Measurements from ENCODE around the gene ADRA2B. TPM values are rescaled to one million over a fixed set of nuclear protein-coding genes. Genes with fewer than 3 reads are reported as not detected.

The ADRA2B gene
- total RNA-seq, 1 donor = under 0.01 TPM

DNA sequence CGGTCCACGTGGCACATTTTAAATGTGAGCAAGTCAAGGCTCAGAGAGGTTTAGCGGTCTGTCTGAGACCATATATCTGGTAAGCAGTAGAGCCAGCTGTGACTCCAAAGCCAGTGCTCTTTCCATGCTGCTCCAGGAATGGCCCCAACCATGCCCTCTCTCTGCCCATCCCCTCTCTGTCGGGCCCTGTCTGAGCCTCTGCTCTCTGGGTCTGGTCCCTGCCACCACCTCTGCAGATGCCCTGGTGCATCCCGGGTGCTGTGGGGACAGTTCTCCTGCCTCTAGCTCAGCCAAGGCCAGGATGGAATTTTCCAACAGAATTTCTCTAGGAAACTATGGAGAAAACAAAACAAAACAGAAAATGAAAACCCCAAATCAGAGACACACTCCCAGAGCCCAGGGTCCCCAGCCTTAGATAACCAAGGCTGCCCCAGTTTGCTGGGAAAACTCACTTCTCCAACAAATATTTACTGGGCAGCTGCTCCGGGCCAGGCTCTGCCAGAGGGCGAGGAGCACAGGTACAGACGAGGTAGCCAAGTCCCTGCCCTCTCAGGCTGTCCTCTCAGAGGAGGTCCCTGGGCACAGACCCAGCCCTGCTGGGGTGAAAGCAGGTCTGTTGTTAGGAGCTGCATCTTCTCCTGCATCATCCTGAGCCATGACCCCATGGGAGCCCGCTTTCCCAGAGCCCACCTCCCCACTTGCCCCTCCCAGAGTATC lies 9.2 kb downstream of the ADRA2B start:
- DNase-seq (ENCODE audit: low read depth in 2 of 3, low spot score in 2 of 3) = no peak

- DNase-seq (ENCODE audit: low read depth in 2 of 3, low spot score in 2 of 3) = no peak
Observed at GRCh38 chr2:96105994-96106715, 10.2 kb downstream of the ADRA2B start.

GRCh38 chr2:96105152-96105915 lies 11.0 kb downstream of the ADRA2B start:
- DNase-seq (ENCODE audit: low read depth in 2 of 3, low spot score in 2 of 3) = no peak

- no peak for DNase-seq (ENCODE audit: low read depth in 2 of 3, low spot score in 2 of 3)
Observed at GRCh38 chr2:96104487-96104861, 11.9 kb downstream of the ADRA2B start.

GRCh38 chr2:96103761-96104486 lies 12.4 kb downstream of the ADRA2B start:
- no peak for DNase-seq (ENCODE audit: low read depth in 2 of 3, low spot score in 2 of 3)

DNA sequence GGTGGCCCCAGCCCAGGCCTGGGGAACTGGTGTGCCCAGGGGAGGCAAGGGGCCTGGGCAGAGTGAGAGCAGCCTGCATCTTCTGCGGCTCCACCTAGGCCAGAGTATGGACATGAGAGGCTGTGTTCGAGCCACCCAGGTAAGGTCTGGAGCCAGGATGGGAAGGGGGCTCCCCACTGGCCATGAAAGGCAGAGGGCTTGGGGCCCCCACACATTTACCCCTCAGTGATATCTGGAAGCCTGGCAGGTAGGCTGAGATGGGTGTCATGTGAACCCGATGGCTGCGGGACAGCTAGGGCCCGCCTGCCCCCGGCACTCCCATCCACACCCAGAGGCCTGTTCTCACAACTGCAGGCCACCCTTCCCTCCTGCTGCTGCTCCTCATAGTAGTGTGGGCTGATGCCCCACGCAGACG lies 13.2 kb downstream of the ADRA2B start:
- no peak for DNase-seq (ENCODE audit: low read depth in 2 of 3, low spot score in 2 of 3)

DNA sequence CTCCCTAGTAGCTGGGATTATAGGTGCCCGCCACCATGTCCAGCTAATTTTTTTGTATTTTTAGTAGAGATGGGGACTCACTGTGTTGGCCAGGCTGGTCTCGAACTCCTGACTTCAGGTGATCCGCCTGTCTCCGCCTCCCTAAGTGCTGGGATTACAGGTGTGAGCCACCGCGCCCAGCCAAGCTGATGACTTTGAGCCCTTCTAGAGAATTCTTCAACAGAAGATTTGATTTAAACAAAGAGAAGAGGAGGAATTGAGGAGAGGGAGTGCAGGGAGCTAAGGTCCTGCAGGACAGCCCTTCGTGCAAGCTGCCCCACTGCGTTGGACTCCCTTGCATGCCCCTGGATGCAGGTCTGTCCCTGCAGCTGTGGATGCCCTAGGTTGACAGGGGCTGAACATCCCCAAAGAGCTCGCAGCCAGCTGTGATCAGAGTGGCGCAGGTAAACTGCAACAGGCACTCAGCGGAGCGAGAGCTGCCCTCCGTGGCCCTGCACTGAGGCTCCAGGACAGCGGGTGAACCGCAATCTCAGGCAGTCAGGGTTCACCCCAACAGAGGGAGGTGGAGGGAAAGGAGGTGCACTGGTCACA lies 13.7 kb downstream of the ADRA2B start:
- no peak for DNase-seq (ENCODE audit: low read depth in 2 of 3, low spot score in 2 of 3)

GRCh38 chr2:96100893-96101304 lies 15.5 kb downstream of the ADRA2B start:
- no peak for DNase-seq (ENCODE audit: low read depth in 2 of 3, low spot score in 2 of 3)

DNA sequence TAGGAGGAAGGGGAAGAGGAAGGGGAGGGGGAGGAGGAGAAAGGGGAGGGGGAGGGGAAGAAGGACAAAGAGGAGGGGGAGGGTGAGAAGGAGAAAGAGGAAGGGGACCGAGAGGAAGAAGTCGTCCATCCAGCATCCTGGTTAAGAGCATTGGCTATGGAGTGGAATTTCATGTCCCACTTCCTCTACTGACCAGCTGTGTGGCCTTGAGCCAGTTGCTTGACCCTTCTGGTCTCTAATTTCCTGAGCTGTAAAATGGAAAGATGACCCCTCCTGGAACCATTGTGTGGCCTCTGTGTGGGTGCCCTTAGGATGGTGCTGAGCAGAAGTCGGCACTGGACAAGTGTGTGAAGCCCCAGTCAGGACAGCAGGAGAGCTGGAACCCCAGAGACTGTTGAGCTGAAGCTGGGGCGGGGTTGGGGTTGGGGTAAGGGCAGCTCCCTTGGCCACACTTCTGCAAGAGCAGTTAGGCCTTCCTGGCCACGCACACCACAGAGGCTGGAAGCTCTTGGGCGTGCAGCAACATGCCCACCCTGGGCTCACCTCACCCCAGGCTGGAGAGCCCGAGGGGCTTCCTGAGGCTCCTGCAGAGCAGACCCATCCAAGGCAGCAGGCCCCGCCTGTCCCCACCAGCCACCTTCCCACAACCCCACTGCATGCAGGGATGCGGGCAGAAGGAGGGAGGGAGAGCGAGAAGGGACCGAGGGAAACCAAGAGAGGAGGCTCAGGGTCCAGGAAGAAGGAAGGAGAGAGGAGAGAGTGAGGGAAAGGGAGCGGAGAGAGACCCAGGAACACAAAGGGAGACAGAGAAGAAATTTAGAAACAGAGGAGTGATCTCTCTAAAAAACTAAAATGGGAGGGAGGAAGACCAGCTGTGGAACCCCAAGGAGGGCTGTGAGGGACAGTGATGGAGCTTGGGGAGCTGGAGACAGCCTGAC lies 16.2 kb downstream of the ADRA2B start:
- no peak for DNase-seq (ENCODE audit: low read depth in 2 of 3, low spot score in 2 of 3)

DNA sequence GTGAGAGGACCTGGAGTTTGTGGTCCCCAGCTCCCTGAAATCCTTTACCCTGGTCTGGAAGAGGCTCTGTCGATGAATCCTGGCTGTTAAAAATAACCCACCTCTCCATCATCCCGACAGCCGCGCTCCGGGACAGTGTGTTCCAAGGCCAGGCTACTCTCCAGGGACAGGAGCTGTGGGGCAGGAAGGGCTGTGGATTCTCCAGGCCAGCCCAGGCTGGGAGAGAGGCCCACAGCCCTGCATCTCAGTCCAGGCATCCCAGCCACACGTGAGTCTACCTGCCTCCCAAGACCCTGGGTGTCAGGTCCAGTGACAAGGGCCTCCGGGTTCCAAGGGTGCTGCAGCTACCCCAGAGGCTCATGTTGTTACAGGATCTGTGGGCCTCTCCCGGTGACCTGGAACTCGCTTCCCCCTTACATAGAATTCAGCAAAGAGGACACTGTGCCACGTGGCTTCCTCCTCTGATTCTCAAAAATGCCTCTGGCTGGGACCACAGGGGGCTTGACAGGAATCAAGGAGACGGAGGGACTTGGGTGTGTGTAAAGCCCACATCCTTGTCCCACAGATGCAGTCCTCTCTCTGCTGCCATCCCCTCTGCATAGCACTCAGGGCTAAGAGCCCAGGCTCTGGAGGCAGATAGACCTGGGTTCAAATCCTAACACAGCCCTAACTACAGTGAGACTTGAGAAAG lies 17.3 kb downstream of the ADRA2B start:
- DNase-seq (ENCODE audit: low read depth in 2 of 3, low spot score in 2 of 3) = no peak

GRCh38 chr2:96097951-96098823 lies 18.2 kb downstream of the ADRA2B start:
- DNase-seq (ENCODE audit: low read depth in 2 of 3, low spot score in 2 of 3) = no peak

DNA sequence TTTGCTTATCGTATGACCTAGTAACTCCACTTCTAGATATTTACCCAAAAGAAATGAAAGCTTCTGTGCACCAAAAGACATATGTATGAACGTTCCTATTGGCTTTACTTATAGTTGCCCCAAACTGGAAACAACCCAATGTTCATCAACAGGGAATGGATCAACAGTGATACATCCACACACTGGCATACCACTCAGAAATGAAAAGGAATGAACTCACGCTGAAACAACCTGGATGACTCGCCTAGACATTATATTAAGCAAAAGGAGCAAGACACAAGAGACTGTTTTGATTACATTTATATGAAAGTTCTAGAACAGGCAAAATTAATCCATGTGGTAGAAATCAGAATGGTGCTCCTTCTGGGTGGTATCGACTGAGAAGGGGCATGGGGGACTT lies 18.9 kb downstream of the ADRA2B start:
- DNase-seq (ENCODE audit: low read depth in 2 of 3, low spot score in 2 of 3) = no peak

- DNase-seq (ENCODE audit: low read depth in 2 of 3, low spot score in 2 of 3) = no peak
Observed at GRCh38 chr2:96095116-96095636, 21.2 kb downstream of the ADRA2B start.

DNA sequence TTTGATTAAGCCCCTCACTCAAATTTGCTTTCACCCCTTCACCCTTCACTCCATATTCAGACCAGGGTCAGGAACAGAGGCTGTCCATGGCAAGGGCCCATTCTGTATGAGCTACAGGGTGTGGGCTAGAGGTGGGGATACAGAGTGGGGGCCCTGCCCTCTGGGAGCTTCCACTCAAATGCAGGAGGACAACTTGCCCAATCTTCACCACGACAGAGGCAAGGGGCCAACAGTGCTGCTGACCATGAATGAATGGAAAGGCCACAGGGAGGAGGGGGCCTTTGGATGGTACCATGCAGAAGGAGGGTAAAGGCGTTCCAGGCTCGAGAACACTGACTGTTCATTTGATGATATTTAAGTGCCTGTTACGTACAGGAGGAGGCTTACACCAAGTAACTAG lies 22.8 kb downstream of the ADRA2B start:
- no peak for DNase-seq (ENCODE audit: low read depth in 2 of 3, low spot score in 2 of 3)

DNA sequence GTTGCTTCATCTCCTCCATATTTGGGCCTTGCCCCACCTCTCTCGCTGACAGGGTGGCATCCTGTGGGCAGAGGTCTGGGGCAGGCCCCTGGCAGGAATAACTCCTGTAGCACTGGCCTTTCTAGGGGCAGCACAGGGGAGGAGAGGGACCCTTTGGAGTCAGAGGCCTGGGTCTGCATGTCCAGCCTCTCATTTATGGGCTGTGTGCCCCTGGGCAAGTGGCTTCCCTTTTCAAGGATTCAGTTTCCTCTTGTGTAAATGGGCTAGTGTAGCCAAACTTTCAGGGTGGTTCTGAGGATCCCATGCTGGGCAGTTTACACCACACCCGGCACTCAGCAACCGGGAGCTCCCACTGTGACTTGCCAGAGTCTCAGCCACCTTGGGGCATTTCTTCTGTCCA lies 23.4 kb downstream of the ADRA2B start:
- DNase-seq (ENCODE audit: low read depth in 2 of 3, low spot score in 2 of 3) = no peak

GRCh38 chr2:96092573-96092877 lies 23.8 kb downstream of the ADRA2B start:
- no peak for DNase-seq (ENCODE audit: low read depth in 2 of 3, low spot score in 2 of 3)

DNA sequence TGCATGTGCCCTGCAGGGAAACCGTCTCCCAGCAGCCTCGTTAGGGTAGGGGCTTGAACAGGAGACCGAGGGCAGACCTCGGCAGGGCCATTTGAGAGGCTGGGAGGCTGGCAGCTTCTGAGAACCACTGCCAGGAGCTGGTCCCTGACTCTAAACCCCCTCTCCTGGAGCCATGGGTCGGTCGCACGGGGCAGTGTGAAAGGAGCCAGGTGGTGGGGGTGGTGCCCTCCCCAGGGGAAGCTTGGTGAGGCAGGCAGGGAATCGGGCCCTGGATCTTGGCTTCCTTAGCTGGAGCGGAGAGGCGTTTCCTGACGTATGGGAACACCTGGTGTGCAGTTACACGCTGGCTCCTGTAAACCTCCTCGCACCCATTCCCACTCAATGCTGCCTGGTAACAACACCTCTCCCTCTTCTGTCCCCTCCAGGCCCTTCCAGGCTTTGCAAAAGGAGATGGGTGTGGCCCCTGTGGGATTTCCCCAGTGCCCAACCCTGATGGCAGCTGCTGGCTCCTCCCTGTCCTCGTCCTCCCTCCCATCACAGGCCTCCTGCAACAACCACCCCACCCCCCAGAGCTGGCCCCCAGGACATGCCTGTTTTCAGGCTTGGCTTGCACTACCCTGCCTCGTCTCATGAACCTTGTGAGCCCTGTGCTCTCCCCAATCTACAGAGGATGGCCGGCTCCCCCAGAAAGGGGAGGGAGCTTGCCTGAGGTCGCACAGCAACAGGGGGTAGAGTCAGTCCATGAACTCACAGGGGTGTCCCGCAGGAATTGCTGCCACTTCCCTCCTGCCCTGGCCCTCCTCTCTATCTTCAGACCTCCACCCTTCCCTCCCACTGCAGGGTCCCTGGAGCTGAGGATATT lies 24.4 kb downstream of the ADRA2B start:
- DNase-seq (ENCODE audit: low read depth in 2 of 3, low spot score in 2 of 3) = no peak

Data from hematopoietic multipotent progenitor cell (in vitro differentiated cells).